T-helper 9 cell (primary cell): ENCODE results near the gene PRSS2.
"Not testable (repeated sequence)": the region's sequence is repeated elsewhere in the genome, so short reads cannot be mapped to it uniquely, and the experiment has no call there.

Source experiments
- DNase-seq: peaks from one replicate; pipeline ENCODE4 v3.0.0-alpha.2; 2020

PRSS2 gene

DNA sequence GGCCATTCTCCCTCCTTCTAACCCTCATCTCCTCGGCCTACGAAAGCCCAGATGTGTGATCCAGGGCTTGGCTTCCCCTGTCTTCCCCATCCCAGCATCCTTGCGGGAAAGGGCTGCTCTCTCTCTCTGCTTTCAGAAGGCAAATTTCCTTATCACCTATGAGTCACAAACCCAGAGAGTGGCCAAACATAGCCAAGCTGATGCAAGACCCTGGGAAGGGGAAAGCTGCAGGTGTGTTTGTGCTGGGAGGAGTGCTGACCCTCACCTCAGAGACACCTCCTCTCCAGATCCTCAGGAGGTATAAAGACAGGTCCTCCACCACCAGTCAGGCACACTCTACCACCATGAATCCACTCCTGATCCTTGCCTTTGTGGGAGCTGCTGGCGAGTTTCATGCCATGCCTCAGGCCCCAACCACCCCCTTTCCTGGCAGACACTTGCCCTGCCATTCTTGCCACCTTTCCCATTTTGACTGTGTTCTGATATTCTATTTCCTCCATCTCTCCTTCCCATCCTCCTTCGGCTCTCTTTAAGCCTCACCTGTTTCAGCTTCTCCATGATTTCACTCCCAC lies 10.6 kb upstream of the PRSS2 start:
- no peak for DNase-seq

DNA sequence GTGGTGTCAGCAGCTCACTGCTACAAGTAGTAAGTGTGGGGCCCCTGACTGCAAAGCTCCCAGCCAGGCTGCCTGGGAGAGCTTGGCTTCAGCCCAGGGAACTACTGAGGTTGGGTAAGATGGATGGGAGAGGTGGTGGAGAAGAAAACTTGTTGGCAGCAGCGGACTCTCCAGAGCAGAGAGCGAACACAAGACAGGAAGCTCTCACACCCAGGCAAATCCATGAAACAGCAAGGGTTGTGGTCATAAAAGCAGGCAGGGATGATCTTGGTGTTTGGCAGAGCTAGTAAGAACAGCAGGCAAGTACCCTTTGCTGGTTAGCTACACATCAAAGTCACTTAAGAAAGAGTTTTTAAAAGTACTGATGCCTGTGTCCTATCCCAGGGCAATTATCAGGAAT lies 9.2 kb upstream of the PRSS2 start:
- not testable (repeated sequence) for DNase-seq

DNA sequence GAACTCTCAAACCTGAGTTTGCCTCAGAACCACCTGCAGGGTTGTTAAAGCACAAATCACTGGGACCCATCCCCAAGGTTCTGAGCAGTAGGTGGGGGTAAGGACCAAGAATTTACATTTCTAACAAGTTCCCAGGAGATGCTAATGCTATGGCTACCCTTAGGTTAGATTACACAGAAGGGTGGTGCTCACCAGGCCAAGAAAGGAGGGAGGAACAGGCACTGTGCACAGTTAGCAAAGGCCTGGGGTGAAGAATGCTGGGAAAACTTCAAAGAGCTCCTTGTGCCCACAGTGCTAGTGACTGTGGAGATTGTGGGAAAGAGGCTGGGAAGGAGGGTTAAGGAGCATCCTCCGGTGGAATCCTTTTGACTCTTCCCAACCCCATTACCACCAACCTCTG lies 8.7 kb upstream of the PRSS2 start:
- no peak for DNase-seq

DNA sequence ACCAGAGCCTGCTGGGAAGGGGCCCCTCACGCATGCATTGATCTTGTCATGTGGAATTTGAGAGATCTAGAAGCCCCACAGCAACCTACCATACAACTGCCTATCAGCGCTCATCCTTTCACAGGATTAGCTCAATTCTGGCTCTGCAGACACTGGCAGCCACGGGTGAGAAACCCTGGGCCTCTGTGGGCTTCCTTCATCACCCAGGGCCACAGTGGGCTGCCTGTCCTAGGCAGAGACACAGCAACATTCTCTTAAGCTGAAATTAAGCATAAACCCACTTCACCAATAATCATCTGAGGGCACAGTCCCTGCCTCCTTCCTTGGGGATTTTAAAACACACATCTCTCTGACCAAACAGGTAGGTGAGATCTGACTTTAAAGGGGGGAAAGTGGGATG lies 3.3 kb upstream of the PRSS2 start:
- no peak for DNase-seq

DNA sequence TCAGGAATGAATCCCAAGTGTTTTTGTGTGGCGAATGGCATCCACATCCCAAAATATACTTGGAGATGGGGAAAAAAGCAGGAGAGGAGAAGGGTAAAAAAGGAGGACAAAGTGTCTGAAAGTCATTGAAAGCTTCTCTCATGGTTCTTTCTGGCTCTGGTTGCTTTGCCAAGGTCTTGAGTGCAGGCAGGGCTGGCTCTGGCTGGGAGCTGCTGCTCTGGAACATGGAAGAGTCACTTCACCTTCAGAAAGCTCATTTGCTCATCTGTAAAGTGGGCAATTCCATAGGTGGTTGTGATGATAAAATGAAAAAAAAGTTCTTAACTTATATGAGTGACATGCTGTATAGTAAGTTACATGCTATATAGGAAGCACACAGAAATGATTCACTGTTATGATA lies 2.9 kb upstream of the PRSS2 start:
- no peak for DNase-seq

DNA sequence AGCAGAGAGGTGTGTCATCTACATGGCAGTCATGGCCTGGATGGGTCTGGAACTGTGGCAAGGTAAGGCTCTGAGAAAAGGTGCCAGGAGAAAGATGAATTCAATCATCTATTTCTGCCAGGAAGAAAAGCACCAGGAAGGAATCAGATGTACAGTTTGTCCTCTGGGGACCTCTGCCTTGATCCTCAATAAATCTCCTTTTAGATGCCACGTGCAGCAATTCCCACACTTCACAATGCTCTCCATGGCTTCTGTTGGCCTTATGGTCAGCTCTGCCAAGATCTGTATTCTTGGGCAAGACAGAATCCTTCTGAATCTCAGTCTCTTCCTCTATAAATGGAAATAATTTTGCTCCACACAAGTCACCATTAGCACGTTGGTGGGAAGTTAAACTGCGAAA lies 1.9 kb upstream of the PRSS2 start:
- DNase-seq, result not testable (repeated sequence)

DNA sequence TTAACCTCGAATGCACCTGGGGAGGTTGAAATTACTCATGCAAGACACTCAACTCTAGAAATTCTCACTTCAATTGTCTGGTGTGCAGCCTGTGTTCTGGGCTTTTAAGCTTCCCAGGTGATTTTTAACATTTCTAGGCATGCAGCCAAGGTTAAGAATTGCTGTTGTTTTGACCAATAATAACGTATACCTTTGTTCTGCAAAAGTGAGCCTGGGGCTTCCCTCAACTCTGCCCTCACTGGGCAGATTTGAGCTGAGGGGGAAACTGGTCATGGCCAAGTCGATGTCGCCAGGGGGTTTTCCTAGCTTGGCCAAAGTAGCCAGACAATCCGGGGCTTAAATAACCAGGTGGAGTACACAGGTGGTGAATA lies 568 bp downstream of the PRSS2 start:
- DNase-seq, result no peak

DNA sequence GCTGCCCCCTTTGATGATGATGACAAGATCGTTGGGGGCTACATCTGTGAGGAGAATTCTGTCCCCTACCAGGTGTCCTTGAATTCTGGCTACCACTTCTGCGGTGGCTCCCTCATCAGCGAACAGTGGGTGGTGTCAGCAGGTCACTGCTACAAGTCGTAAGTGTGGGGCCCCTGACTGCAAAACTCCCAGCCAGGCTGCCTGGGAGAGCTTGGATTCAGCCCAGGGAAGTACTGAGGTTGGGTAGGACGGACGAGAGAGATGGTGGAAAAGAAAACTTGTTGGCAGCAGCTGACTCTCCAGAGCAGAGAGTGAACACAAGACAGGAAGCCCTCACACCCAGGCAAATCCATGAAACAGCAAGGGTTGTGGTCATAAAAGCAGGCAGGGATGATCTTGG lies 1.3 kb downstream of the PRSS2 start:
- no peak for DNase-seq

DNA sequence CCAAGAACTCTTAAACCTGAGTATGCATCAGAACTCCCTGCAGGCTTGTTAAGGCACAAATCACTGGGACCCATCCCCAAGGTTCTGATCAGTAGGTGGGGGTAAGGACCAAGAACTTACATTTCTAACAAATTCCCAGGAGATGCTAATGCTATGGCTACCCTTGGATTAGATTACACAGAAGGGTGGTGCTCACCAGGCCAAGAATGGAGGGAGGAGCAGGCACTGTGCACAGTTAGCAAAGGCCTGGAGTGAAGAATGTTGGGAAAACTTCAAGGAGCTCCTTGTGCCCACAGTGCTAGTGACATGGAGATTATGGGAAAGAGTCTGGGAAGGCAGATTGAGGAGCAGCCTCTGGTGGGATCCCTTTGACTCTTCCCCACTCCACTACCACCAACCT lies 1.9 kb downstream of the PRSS2 start:
- no peak for DNase-seq

DNA sequence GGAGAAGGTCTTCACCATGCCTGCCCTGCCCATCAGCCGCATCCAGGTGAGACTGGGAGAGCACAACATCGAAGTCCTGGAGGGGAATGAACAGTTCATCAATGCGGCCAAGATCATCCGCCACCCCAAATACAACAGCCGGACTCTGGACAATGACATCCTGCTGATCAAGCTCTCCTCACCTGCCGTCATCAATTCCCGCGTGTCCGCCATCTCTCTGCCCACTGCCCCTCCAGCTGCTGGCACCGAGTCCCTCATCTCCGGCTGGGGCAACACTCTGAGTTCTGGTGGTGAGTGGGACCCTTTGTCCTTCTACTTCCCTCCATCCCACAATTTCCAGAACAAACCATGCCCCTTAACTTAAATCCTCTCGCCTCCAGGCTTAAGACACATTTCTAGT lies 2.5 kb downstream of the PRSS2 start:
- DNase-seq, result no peak

DNA sequence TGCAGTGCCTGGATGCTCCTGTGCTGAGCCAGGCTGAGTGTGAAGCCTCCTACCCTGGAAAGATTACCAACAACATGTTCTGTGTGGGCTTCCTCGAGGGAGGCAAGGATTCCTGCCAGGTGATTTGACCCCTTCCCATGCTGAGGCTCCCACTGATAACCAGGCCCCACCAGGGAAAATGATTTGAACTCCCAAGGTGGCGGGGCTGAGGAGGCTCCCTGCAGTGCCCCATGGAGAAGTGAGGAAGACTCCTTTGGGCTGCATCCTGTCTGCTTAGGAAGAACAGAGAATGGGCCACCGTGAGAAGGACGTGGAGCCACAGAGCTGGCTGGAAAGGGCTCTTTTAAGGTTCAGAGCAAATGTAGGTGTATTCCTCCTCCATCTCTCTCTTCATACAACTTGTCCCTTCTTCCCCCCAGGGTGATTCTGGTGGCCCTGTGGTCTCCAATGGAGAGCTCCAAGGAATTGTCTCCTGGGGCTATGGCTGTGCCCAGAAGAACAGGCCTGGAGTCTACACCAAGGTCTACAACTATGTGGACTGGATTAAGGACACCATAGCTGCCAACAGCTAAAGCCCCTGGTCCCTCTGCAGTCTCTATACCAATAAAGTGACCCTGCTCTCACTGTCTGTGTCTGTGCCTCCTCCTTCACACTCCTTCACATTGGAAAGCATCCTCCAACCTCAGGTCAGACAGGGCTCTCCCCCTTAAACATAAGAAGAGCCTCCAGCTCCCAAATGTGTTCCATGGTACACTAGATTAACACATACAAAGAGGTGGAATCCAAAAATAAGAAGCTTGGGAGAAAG lies 3.4 kb downstream of the PRSS2 start:
- no peak for DNase-seq

DNA sequence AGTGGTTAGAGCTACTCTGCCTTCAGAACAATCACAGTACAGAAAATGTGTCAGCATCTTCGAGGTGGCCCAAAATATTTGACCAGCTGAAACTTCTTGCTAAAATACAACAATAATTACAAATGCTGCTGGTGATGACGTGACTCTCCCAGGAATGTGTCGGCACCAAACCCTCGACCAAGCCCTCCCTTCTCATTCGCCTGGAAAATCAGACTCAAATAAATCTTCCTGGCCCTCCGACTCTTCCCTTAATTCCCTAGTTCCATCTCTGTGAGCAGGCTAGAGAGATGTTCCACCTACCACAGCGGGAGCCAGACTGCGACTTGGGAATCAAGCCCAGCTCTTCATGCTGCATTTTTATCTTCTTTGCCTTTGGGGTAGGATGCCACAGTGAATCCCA lies 4.1 kb downstream of the PRSS2 start:
- DNase-seq, result no peak

DNA sequence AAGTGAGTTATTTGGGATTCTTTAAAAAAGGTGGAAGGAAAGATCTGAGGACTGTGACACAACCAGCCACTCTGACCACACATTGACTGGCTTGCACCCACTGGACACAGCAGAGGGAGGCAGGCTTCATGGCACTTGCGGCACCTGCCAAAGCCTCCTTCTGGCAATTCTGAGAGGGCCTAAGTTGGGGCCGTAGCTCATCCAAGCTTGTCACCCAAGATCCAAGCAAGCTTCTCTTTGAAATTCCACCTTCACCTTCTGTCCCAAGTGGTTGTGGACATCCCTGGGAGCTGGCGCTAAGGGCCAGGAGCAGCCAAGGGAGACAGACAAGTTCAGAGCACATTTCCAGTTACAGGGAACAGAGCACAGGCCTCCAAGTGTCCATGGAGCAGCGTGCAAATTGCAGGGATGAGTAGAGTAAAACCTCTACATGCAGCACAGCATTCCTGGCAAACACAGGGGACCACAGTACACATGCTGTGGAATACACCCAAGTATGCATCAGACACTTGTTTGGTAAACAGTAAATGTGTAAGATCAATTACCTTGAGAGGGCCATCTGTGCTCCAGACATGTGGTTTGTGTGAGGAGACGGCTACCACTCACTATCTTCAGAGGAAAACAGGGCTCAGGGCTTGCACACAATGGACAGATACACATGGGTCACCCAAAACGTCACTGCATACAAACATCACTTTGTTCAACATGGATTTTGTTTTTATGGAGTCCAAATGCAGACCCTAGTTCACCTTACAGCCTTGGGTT lies 4.8 kb downstream of the PRSS2 start:
- DNase-seq, result not testable (repeated sequence)

DNA sequence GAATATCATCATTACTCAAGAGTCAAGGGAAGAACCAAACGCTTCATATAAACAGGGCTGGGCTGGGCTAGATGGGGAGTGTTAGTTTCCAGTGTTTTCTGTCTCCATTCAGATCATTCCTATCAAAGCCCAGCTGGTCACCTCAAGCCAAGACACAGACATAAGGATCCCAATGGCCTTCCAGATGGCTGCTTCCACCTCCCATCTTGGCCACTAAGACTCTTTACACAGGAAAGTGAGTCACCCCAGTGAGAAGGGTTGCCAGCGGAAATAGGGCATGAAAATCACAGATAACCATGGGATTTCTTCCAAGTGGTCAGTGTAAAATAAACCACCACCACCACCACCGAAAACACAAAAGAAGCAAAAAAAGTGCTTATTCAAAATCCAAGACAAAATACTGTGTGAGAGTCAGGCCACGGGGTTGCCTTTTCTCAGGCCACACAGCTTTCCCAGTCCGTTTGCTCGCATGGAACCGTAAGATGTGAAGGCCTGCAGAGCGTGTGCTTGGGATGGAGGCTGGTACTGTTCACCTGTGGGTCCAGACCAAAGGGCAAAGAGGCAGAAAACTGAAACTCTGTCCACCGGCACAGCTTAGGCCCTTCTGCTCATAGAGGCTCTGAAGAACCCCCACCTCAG lies 5.6 kb downstream of the PRSS2 start:
- no peak for DNase-seq

DNA sequence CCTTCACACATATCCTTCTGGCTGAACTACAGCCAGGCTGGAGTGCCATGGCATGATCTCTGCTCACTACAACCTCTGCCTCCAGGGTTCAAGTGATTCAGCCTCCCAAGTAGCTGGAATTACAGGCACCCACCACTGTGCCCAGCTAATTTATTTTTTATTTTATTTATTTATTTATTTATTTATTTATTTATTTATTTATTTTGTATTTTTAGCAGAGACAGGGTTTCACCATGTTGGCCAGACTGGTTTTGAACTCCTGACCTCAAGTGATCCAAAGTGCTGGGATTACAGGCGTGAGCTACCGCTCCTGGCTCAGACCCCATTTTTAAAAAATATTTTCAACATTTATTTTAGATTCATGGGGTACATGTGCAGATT lies 6.1 kb downstream of the PRSS2 start:
- not testable (repeated sequence) for DNase-seq

DNA sequence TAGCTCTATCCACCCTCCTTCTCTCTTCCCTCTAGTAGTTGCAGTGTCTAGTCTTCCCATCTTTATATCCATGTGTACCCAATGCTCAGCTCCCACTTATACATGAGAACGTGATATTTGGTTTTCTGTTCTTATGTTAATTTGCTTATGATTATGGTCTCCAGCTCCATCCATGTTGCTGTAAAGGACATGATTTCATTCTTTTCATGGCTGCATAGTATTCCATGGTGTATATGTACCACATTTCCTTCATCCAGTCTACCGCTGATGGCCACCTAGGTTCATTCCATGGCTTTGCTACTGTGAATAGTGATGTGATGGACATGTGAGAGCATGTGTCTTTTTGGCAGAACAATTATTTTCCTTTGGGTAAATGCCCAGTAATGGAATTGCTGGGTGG lies 6.5 kb downstream of the PRSS2 start:
- no peak for DNase-seq

DNA sequence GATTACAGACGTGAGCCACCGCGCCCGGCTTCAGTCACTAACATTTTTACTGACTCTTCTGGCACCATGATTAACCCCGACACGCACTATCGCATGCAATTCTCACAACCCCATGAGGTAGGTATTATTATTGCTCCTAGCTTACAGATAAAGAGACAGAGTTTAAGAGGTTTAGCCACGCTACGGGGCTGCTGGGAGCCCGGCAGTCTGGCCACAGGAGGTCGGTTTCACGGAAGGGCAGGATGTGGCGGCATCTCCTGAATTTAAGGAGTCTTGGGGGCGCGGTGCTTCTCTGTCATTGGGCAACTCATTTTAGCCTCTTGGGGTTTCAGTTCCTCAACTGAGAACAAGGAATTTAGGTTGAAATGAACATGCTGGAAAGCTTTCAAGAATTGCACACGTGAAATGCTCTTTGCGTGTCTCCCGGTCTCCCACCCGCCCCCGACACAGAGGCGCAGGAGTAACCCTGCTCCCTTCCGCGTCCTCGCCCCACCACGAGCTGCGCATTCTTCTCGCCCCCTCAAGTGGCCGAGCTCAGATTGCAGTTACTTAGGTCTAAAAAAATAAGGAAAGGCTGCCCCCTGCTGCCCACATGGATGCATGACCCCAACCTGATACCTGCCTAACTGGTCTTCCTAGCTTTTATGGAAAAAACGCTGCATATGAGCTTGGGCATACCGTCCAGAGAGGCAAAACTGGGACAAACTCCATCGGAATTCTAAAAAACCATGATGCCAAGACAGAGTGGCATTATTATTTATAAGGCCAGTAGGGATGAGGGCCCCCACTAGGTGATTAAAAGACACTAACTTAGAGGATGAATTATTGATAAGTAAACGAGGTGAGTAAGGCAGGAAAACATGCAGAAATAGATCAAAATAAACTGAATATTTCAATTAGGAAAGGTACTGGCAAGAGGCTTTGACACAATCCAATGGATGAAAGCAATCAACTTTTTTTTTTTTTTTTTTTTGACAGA lies 12.4 kb downstream of the PRSS2 start:
- peak; percentile 63 for DNase-seq

DNA sequence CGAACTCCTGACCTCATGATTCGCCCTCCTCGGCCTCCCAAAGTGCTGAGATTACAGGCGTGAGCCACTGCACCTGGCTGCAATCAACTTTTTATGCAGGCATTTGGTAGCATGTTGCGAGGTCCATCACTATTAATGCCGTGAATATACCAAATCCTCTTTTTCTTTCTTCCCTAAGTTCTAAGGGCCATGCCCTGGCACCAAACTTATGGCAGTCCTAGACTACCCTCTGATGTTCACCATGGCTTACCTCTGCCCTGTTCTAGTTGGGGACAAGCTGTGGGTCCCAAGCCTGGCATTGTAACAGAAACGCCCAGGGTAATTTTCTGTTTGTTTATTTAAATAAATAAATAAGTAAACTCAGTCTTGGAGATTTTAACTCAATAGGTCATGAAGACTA lies 13.3 kb downstream of the PRSS2 start:
- no peak for DNase-seq

DNA sequence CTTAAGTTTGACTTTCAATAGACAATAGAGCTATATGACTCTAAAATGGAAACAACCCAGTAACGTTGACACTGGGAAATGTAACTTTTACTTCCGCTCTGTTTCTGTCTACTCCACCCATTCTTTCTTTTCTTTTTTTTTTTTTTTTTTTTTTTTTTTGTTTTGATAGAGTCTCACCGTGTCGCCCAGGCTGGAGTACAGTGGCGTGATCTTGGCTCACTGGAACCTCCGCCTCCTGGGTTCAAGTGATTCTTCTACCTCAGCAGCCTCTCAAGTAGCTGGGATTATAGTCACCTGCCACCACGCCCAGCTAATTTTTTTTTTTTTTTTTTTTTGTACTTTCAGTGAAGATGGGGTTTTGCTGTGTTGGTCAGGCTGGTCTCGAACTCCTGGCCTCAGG lies 13.9 kb downstream of the PRSS2 start:
- DNase-seq, result no peak

DNA sequence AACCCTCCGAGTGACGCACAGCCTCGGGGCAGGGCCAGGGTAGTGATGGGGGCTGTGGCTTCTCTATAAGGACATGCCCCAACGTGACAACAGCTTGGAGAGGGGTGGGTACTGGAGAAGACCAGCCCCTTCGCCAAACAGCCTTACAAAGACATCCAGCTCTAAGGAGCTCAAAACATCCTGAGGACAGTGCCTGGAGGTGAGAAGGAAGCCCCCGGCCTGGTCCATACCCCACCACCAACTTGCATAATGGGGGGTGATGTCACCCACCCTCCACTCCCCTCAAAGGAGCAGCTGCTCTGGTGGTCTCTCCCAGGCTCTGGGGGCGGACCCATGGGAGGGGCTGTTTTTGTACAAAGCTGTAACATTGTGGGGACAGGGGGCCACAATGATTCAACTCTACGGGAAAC lies 15.1 kb downstream of the PRSS2 start:
- DNase-seq, result peak; percentile 61

DNA sequence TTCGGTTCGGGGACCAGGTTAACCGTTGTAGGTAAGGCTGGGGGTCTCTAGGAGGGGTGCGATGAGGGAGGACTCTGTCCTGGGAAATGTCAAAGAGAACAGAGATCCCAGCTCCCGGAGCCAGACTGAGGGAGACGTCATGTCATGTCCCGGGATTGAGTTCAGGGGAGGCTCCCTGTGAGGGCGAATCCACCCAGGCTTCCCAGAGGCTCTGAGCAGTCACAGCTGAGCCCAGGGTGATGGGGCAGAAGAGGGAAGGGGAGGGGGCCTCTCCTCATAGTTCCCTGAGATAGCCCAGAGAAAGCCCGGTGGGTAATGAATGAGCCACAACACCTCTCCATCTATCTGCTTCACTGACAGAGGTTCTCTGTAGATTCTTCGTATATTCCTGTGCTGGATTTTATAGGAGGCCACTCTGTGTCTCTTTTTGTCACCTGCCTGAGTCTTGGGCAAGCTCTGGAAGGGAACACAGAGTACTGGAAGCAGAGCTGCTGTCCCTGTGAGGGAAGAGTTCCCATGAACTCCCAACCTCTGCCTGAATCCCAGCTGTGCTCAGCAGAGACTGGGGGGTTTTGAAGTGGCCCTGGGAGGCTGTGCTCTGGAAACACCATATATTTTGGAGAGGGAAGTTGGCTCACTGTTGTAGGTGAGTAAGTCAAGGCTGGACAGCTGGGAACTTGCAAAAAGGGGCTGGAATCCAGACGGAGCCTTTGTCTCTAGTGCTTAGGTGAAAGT lies 16.4 kb downstream of the PRSS2 start:
- DNase-seq, result no peak

DNA sequence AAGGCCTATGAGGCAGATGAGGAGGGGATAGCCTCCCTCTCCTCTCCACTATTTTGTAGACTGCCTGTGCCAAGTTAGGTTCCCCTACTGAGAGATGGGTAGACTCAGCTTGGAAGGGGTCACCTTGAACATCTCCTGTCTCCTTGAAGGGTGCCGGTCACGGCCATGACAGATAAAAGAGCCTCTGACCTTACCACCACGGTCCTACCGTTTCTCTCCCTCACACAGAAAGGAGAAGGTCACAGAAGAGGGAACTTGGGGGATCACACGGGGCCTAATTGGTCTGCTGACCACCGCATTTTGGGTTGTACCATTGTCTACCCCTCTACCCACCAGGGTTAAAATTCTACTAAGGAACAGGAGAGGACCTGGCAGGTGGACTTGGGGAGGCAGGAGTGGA lies 17.0 kb downstream of the PRSS2 start:
- no peak for DNase-seq
